ENCODE data around the gene MYLK4.

MYLK4 gene

GRCh38 chr6:2676048-2676447 lies 74.7 kb downstream of the MYLK4 start:
- Histone ChIP-seq H3K23ac (ENCODE audit: low read length in 2 of 2) (no peak overlapping the region), H3K14ac (ENCODE audit: low read length in 2 of 2) (no peak overlapping the region), H3K9ac (ENCODE audit: low read length) (no peak overlapping the region), H4K91ac (ENCODE audit: low read length) (no peak overlapping the region), H3K4ac (ENCODE audit: low read depth in 1 of 2, low read length in 2 of 2) (no peak overlapping the region), H3K9me3 (ENCODE audit: control insufficient read depth, low read length) (no peaks in the 10 kb centered on the region), H2AFZ (ENCODE audit: low read depth, low read length) (no peak overlapping the region), H2AK5ac (ENCODE audit: low read length, severe bottlenecking) (no peak overlapping the region), H3K4me3 (ENCODE audit: insufficient read depth in 1 of 2, low read depth in 1 of 2, low read length in 2 of 2) (no peak overlapping the region), H3K4me2 (ENCODE audit: low read length, poor library complexity, severe bottlenecking) (no peak overlapping the region), H3K27me3 (ENCODE audit: control insufficient read depth in 1 of 2, insufficient read depth in 1 of 2, low read length in 2 of 2) (no peaks in the 10 kb centered on the region), H4K8ac (ENCODE audit: low read length) (no peak overlapping the region), H3K27ac (ENCODE audit: low read length, poor library complexity, severe bottlenecking) (no peak overlapping the region), H3K4me1 (ENCODE audit: control insufficient read depth, insufficient read depth, low read depth, low read length) (no peaks in the 10 kb centered on the region), H3K36me3 (ENCODE audit: control insufficient read depth in 1 of 2, insufficient read depth in 2 of 2, low read depth in 1 of 2, low read length in 2 of 2) (no peaks in the 10 kb centered on the region), H2BK5ac (ENCODE audit: low read depth, low read length, poor library complexity, severe bottlenecking) (no peak overlapping the region), H3K18ac (ENCODE audit: low read depth in 1 of 2, low read length in 2 of 2) (no peak overlapping the region), H2BK12ac (ENCODE audit: low read length in 2 of 2) (no peak overlapping the region), H2BK120ac (ENCODE audit: low read depth, low read length) (no peak overlapping the region), H3K79me1 (replicated peaks; ENCODE audit: low read length, poor library complexity, severe bottlenecking) (no peaks in the 10 kb centered on the region), H2BK15ac (ENCODE audit: low read depth, poor library complexity, severe bottlenecking) (no peak overlapping the region)
- WGBS: 63% methylated on average over 1 of the region's 2 CpGs
- no peak for DNase-seq

GRCh38 chr6:2674857-2675256 lies 75.9 kb downstream of the MYLK4 start:
- WGBS: 90% methylated on average over 6 of the region's 6 CpGs
- Histone ChIP-seq H3K14ac (ENCODE audit: low read length in 2 of 2) (no peak overlapping the region), H2BK15ac (ENCODE audit: low read depth, poor library complexity, severe bottlenecking) (no peak overlapping the region), H3K4me3 (ENCODE audit: insufficient read depth in 1 of 2, low read depth in 1 of 2, low read length in 2 of 2) (no peak overlapping the region), H2AFZ (ENCODE audit: low read depth, low read length) (no peak overlapping the region), H3K9me3 (ENCODE audit: control insufficient read depth, low read length) (no peaks in the 10 kb centered on the region), H2BK120ac (ENCODE audit: low read depth, low read length) (no peak overlapping the region), H2BK5ac (ENCODE audit: low read depth, low read length, poor library complexity, severe bottlenecking) (no peak overlapping the region), H3K79me1 (replicated peaks; ENCODE audit: low read length, poor library complexity, severe bottlenecking) (no peaks in the 10 kb centered on the region), H4K8ac (ENCODE audit: low read length) (no peak overlapping the region), H3K27ac (ENCODE audit: low read length, poor library complexity, severe bottlenecking) (no peak overlapping the region), H3K27me3 (ENCODE audit: control insufficient read depth in 1 of 2, insufficient read depth in 1 of 2, low read length in 2 of 2) (no peaks in the 10 kb centered on the region), H3K4me2 (ENCODE audit: low read length, poor library complexity, severe bottlenecking) (no peak overlapping the region), H3K36me3 (ENCODE audit: control insufficient read depth in 1 of 2, insufficient read depth in 2 of 2, low read depth in 1 of 2, low read length in 2 of 2) (no peaks in the 10 kb centered on the region), H4K91ac (ENCODE audit: low read length) (no peak overlapping the region), H3K4ac (ENCODE audit: low read depth in 1 of 2, low read length in 2 of 2) (no peak overlapping the region), H3K9ac (ENCODE audit: low read length) (no peak overlapping the region), H2AK5ac (ENCODE audit: low read length, severe bottlenecking) (no peak overlapping the region), H3K18ac (ENCODE audit: low read depth in 1 of 2, low read length in 2 of 2) (no peak overlapping the region), H3K4me1 (ENCODE audit: control insufficient read depth, insufficient read depth, low read depth, low read length) (no peaks in the 10 kb centered on the region), H3K23ac (ENCODE audit: low read length in 2 of 2) (no peak overlapping the region), H2BK12ac (ENCODE audit: low read length in 2 of 2) (no peak overlapping the region)
- DNase-seq: no peak

- H3K4me1 ChIP-seq (ENCODE audit: control insufficient read depth, insufficient read depth, low read depth, low read length): no peaks in the 10 kb centered on the region
- no peaks in the 10 kb centered on the region for H3K27me3 ChIP-seq (ENCODE audit: control insufficient read depth in 1 of 2, insufficient read depth in 1 of 2, low read length in 2 of 2)
- H3K4me3 ChIP-seq (ENCODE audit: insufficient read depth in 1 of 2, low read depth in 1 of 2, low read length in 2 of 2): no peak overlapping the region
- H3K36me3 ChIP-seq (ENCODE audit: control insufficient read depth in 1 of 2, insufficient read depth in 2 of 2, low read depth in 1 of 2, low read length in 2 of 2): no peaks in the 10 kb centered on the region
- H3K9me3 ChIP-seq (ENCODE audit: control insufficient read depth, low read length): no peaks in the 10 kb centered on the region
- H2BK15ac ChIP-seq (ENCODE audit: low read depth, poor library complexity, severe bottlenecking): no peak overlapping the region
- H2AFZ ChIP-seq (ENCODE audit: low read depth, low read length): no peak overlapping the region
- no peaks in the 10 kb centered on the region for H3K79me1 ChIP-seq (replicated peaks; ENCODE audit: low read length, poor library complexity, severe bottlenecking)
- H3K4me2 ChIP-seq (ENCODE audit: low read length, poor library complexity, severe bottlenecking): no peak overlapping the region
- H2BK5ac ChIP-seq (ENCODE audit: low read depth, low read length, poor library complexity, severe bottlenecking): no peak overlapping the region
- H3K14ac ChIP-seq (ENCODE audit: low read length in 2 of 2): no peak overlapping the region
- no peak overlapping the region for H4K91ac ChIP-seq (ENCODE audit: low read length)
- H2AK5ac ChIP-seq (ENCODE audit: low read length, severe bottlenecking): no peak overlapping the region
- H3K27ac ChIP-seq (ENCODE audit: low read length, poor library complexity, severe bottlenecking): no peak overlapping the region
- WGBS: 79% methylated on average over 8 of the region's 12 CpGs
- no peak for DNase-seq
- no peak overlapping the region for H3K18ac ChIP-seq (ENCODE audit: low read depth in 1 of 2, low read length in 2 of 2)
- H3K9ac ChIP-seq (ENCODE audit: low read length): no peak overlapping the region
- no peak overlapping the region for H3K4ac ChIP-seq (ENCODE audit: low read depth in 1 of 2, low read length in 2 of 2)
- H2BK12ac ChIP-seq (ENCODE audit: low read length in 2 of 2): no peak overlapping the region
- no peak overlapping the region for H2BK120ac ChIP-seq (ENCODE audit: low read depth, low read length)
- no peak overlapping the region for H3K23ac ChIP-seq (ENCODE audit: low read length in 2 of 2)
- no peak overlapping the region for H4K8ac ChIP-seq (ENCODE audit: low read length)
These were observed 81.5 kb downstream of the MYLK4 start for GRCh38 chr6:2669067-2669700.

- Histone ChIP-seq H4K91ac (ENCODE audit: low read length) (no peak overlapping the region), H2AFZ (ENCODE audit: low read depth, low read length) (no peak overlapping the region), H2BK15ac (ENCODE audit: low read depth, poor library complexity, severe bottlenecking) (no peak overlapping the region), H3K4me3 (ENCODE audit: insufficient read depth in 1 of 2, low read depth in 1 of 2, low read length in 2 of 2) (no peak overlapping the region), H3K18ac (ENCODE audit: low read depth in 1 of 2, low read length in 2 of 2) (no peak overlapping the region), H2BK12ac (ENCODE audit: low read length in 2 of 2) (no peak overlapping the region), H3K4me2 (ENCODE audit: low read length, poor library complexity, severe bottlenecking) (no peak overlapping the region), H2BK120ac (ENCODE audit: low read depth, low read length) (no peak overlapping the region), H3K27ac (ENCODE audit: low read length, poor library complexity, severe bottlenecking) (no peak overlapping the region), H3K14ac (ENCODE audit: low read length in 2 of 2) (no peak overlapping the region), H3K4me1 (ENCODE audit: control insufficient read depth, insufficient read depth, low read depth, low read length) (no peaks in the 10 kb centered on the region), H3K27me3 (ENCODE audit: control insufficient read depth in 1 of 2, insufficient read depth in 1 of 2, low read length in 2 of 2) (no peaks in the 10 kb centered on the region), H4K8ac (ENCODE audit: low read length) (no peak overlapping the region), H3K79me1 (replicated peaks; ENCODE audit: low read length, poor library complexity, severe bottlenecking) (no peaks in the 10 kb centered on the region), H3K9ac (ENCODE audit: low read length) (no peak overlapping the region), H3K4ac (ENCODE audit: low read depth in 1 of 2, low read length in 2 of 2) (no peak overlapping the region), H3K9me3 (ENCODE audit: control insufficient read depth, low read length) (peaks cover 4% of the 10 kb centered on the region), H3K36me3 (ENCODE audit: control insufficient read depth in 1 of 2, insufficient read depth in 2 of 2, low read depth in 1 of 2, low read length in 2 of 2) (no peaks in the 10 kb centered on the region), H3K23ac (ENCODE audit: low read length in 2 of 2) (no peak overlapping the region), H2BK5ac (ENCODE audit: low read depth, low read length, poor library complexity, severe bottlenecking) (no peak overlapping the region), H2AK5ac (ENCODE audit: low read length, severe bottlenecking) (no peak overlapping the region)
- DNase-seq: no peak
- 79% methylated on average over 6 of the region's 7 CpGs for WGBS
These were observed 83.1 kb downstream of the MYLK4 start for GRCh38 chr6:2667617-2668016.
